Neuronal stem cell (in vitro differentiated cells): Measurements from ENCODE around the gene FRMD6.
"Not testable (repeated sequence)": the region's sequence is repeated elsewhere in the genome, so short reads cannot be mapped to it uniquely, and the experiment has no call there.

Experiments used
- DNase-seq: peaks from one replicate; pipeline ENCODE4 v3.0.0-alpha.2; 2013; ENCODE audit warnings: low spot score
- H2AFZ ChIP-seq: one replicate; pipeline ENCODE4 v1.6.1; 2013; ENCODE audit warnings: mild to moderate bottlenecking, low read length, inconsistent platforms
- H2AK5ac ChIP-seq: 2 replicates; pipeline ENCODE4 v1.6.1; 2013; ENCODE audit warnings: low read depth, mild to moderate bottlenecking, inconsistent platforms, low read length, moderate library complexity, mixed read lengths
- H2BK120ac ChIP-seq: 2 replicates; pipeline ENCODE4 v1.6.1; 2013; ENCODE audit warnings: low read depth, mild to moderate bottlenecking, inconsistent platforms, low read length, moderate library complexity, mixed read lengths
- H2BK12ac ChIP-seq: one replicate; pipeline ENCODE4 v1.6.1; 2013; ENCODE audit warnings: low read length, inconsistent platforms
- H2BK15ac ChIP-seq: 2 replicates; pipeline ENCODE4 v1.6.1; 2013; ENCODE audit warnings: mild to moderate bottlenecking, low read length, inconsistent platforms, mixed read lengths
- H2BK5ac ChIP-seq: one replicate; pipeline ENCODE4 v1.6.1; 2013; ENCODE audit warnings: inconsistent platforms, mild to moderate bottlenecking, low read length, moderate library complexity
- H3K14ac ChIP-seq: one replicate; pipeline ENCODE4 v1.6.1; 2013; ENCODE audit warnings: low read length, inconsistent platforms
- H3K18ac ChIP-seq: 2 replicates; pipeline ENCODE4 v1.6.1; 2013; ENCODE audit warnings: low read length, inconsistent platforms
- H3K23ac ChIP-seq: 2 replicates; pipeline ENCODE4 v1.6.1; 2013; ENCODE audit warnings: low read depth, mild to moderate bottlenecking, mixed read lengths, low read length, inconsistent platforms; ENCODE audit not compliant: poor library complexity
- H3K27ac ChIP-seq: replicated peaks from 3 replicates; pipeline ENCODE4 v1.5.1; 2013; ENCODE audit warnings: low read length, inconsistent platforms
- H3K27me3 ChIP-seq, 3 experiments: 2 replicates each; pipeline ENCODE4 v1.6.1; 2013; ENCODE audit warnings: low read length in 3 of 3, mild to moderate bottlenecking in 2 of 3, inconsistent platforms in 1 of 3, low read depth in 1 of 3, mixed read lengths in 1 of 3, moderate library complexity in 1 of 3; ENCODE audit not compliant: control insufficient read depth in 3 of 3, insufficient read depth in 3 of 3
- H3K36me3 ChIP-seq, 2 donors: replicated peaks in 1 of 2; 2 replicates each; pipeline ENCODE4 v1.6.1; 2013; ENCODE audit warnings: low read length in 2 of 2; ENCODE audit not compliant: control insufficient read depth in 2 of 2, insufficient read depth in 2 of 2
- H3K4ac ChIP-seq: 2 replicates; pipeline ENCODE4 v1.6.1; 2013; ENCODE audit warnings: inconsistent platforms, mild to moderate bottlenecking, low read length, moderate library complexity
- H3K4me1 ChIP-seq, 2 donors: 1 replicate in 1 of 2; 2 replicates in 1 of 2; pipeline ENCODE4 v1.6.1; 2013; ENCODE audit warnings: low read length in 2 of 2, low read depth in 1 of 2; ENCODE audit not compliant: control insufficient read depth in 2 of 2, insufficient read depth in 1 of 2
- H3K4me2 ChIP-seq: one replicate; pipeline ENCODE4 v1.6.1; 2013; ENCODE audit warnings: mild to moderate bottlenecking, low read length, inconsistent platforms; ENCODE audit not compliant: insufficient read depth, poor library complexity, severe bottlenecking
- H3K4me3 ChIP-seq, 2 donors: 2 replicates each; pipeline ENCODE4 v1.5.1; 2013; ENCODE audit warnings: low read length in 2 of 2, mild to moderate bottlenecking in 2 of 2, inconsistent platforms in 1 of 2, moderate library complexity in 1 of 2
- H3K79me1 ChIP-seq: one replicate; pipeline ENCODE4 v1.6.1; 2013; ENCODE audit warnings: low read depth, mild to moderate bottlenecking, inconsistent platforms, low read length, moderate library complexity
- H3K9ac ChIP-seq: one replicate; pipeline ENCODE4 v1.6.1; 2013; ENCODE audit warnings: mild to moderate bottlenecking, low read depth, low read length, inconsistent platforms; ENCODE audit not compliant: poor library complexity
- H3K9me3 ChIP-seq, 2 donors: replicated peaks in 1 of 2; 2 replicates each; pipeline versions ENCODE3 to v1.6.1; 2013; ENCODE audit warnings: low read length in 2 of 2, mild to moderate bottlenecking in 2 of 2, inconsistent platforms in 1 of 2, low read depth in 1 of 2, mixed read lengths in 1 of 2, moderate library complexity in 1 of 2; ENCODE audit not compliant: control insufficient read depth in 2 of 2, insufficient read depth in 1 of 2
- H4K8ac ChIP-seq: one replicate; pipeline ENCODE4 v1.6.1; 2013; ENCODE audit warnings: low read depth, mild to moderate bottlenecking, inconsistent platforms, low read length, moderate library complexity
- H4K91ac ChIP-seq: one replicate; pipeline ENCODE4 v1.6.1; 2013; ENCODE audit warnings: low read length, low read depth, mild to moderate bottlenecking, inconsistent platforms; ENCODE audit not compliant: poor library complexity
- WGBS, 2 donors: extraction: QIAGEN DNeasy Blood & Tissue Kit; methylation state at CpG; one replicate each; pipeline ENCODE4 v1.1.7; 2013; ENCODE audit warnings: missing lambda C conversion rate in 2 of 2, mixed read lengths in 1 of 2; ENCODE audit not compliant: insufficient read length in 2 of 2, insufficient replicate concordance in 1 of 2; ENCODE audit errors: extremely low coverage in 2 of 2; 5-methylcytosine and 5-hydroxymethylcytosine counted together

Gene FRMD6

GRCh38 chr14:51738754-51739153 lies 87.0 kb downstream of the FRMD6 start:
- Histone ChIP-seq H4K91ac (no peak overlapping the region), H2BK15ac (no peak overlapping the region), H3K4ac (no peak overlapping the region), H3K4me1 (no peaks in the 10 kb centered on the region), H2AK5ac (no peak overlapping the region), H3K79me1 (no peaks in the 10 kb centered on the region), H3K27me3 (no peaks in the 10 kb centered on the region), H3K14ac (no peak overlapping the region), H3K4me2 (no peak overlapping the region), H3K27ac (no peak overlapping the region), H3K18ac (peak overlapping the region; percentile 7), H3K36me3 (no peaks in the 10 kb centered on the region), H4K8ac (no peak overlapping the region), H2AFZ (no peak overlapping the region), H3K9me3 (peaks cover 0 to 4% of the 10 kb centered on the region in 2 donors), H3K23ac (no peak overlapping the region), H3K4me3 (no peak overlapping the region), H2BK120ac (no peak overlapping the region), H2BK5ac (no peak overlapping the region), H3K9ac (no peak overlapping the region), H2BK12ac (no peak overlapping the region)
- WGBS, 2 donors, result no CpG with 5 or more reads among the region's 8 CpGs
- no peak for DNase-seq

- Histone ChIP-seq H2AFZ (no peak overlapping the region), H3K79me1 (no peaks in the 10 kb centered on the region), H2BK15ac (no peak overlapping the region), H3K27me3 (no peaks in the 10 kb centered on the region), H2BK5ac (no peak overlapping the region), H4K91ac (no peak overlapping the region), H3K4me3 (no peak overlapping the region), H2BK12ac (no peak overlapping the region), H4K8ac (no peak overlapping the region), H3K14ac (no peak overlapping the region), H3K23ac (no peak overlapping the region), H3K4me2 (no peak overlapping the region), H3K36me3 (no peaks in the 10 kb centered on the region), H3K4me1 (no peaks in the 10 kb centered on the region), H3K18ac (no peak overlapping the region), H3K9ac (no peak overlapping the region), H3K9me3 (no peaks in the 10 kb centered on the region), H2AK5ac (no peak overlapping the region), H2BK120ac (no peak overlapping the region), H3K4ac (no peak overlapping the region), H3K27ac (no peak overlapping the region)
- no CpG with 5 or more reads among the region's 23 CpGs for WGBS, 2 donors
- no peak for DNase-seq
These were observed 91.9 kb downstream of the FRMD6 start for GRCh38 chr14:51743588-51744000.

- Histone ChIP-seq H2BK12ac (no peak overlapping the region), H3K18ac (no peak overlapping the region), H3K4me2 (no peak overlapping the region), H3K14ac (no peak overlapping the region), H2AFZ (no peak overlapping the region), H2AK5ac (no peak overlapping the region), H2BK120ac (no peak overlapping the region), H4K8ac (no peak overlapping the region), H3K9me3 (no peaks in the 10 kb centered on the region), H3K79me1 (no peaks in the 10 kb centered on the region), H3K9ac (no peak overlapping the region), H2BK15ac (no peak overlapping the region), H3K36me3 (no peaks in the 10 kb centered on the region), H3K4ac (no peak overlapping the region), H4K91ac (no peak overlapping the region), H2BK5ac (no peak overlapping the region), H3K4me1 (no peaks in the 10 kb centered on the region), H3K27ac (no peak overlapping the region), H3K27me3 (no peaks in the 10 kb centered on the region), H3K23ac (no peak overlapping the region), H3K4me3 (no peak overlapping the region)
- no peak for DNase-seq
- no CpG with 5 or more reads among the region's 31 CpGs for WGBS, 2 donors
These were observed 92.8 kb downstream of the FRMD6 start for GRCh38 chr14:51744372-51745130.

- H3K36me3 ChIP-seq, result not testable (repeated sequence)
- no CpG with 5 or more reads among the region's 25 CpGs for WGBS, 2 donors
These were observed 95.1 kb downstream of the FRMD6 start for GRCh38 chr14:51746823-51747222.

More at GRCh38 chr14:51746823-51747222, 95.1 kb downstream of the FRMD6 start:
- H3K18ac ChIP-seq, H3K14ac ChIP-seq, H2AFZ ChIP-seq, H3K79me1 ChIP-seq, H3K4me1 ChIP-seq, H4K8ac ChIP-seq, H2BK15ac ChIP-seq, H2BK5ac ChIP-seq, DNase-seq, H3K9me3 ChIP-seq, H3K27me3 ChIP-seq, H3K9ac ChIP-seq, H4K91ac ChIP-seq, H2AK5ac ChIP-seq, H3K23ac ChIP-seq, H3K4me2 ChIP-seq, H3K4ac ChIP-seq, H2BK12ac ChIP-seq, H3K4me3 ChIP-seq, H2BK120ac ChIP-seq, H3K27ac ChIP-seq: not testable (repeated sequence)
